M059J (cell line): Measurements from ENCODE around the gene FCER1A. TPM values are rescaled to one million over a fixed set of nuclear protein-coding genes. Genes with fewer than 3 reads are reported as not detected.
A peak's percentile ranks its signal among the peaks of the same experiment; 100 is the strongest.
"Not testable (repeated sequence)": the region's sequence is repeated elsewhere in the genome, so short reads cannot be mapped to it uniquely, and the experiment has no call there.

Source experiments
- DNase-seq: peaks from one replicate; pipeline ENCODE4 v3.0.0-alpha.2; 2012; ENCODE audit warnings: low read depth
- total RNA-seq: library from RNA; depleted of rRNA; stranded (reverse); fragments of >200 nt; shearing (Covaris generic); gene quantifications from 2 replicates; pipeline ENCODE4 v1.2.3, GENCODE V29; 2014; rRNA removed

Gene FCER1A
- total RNA-seq: not detected in 2 replicates

DNA sequence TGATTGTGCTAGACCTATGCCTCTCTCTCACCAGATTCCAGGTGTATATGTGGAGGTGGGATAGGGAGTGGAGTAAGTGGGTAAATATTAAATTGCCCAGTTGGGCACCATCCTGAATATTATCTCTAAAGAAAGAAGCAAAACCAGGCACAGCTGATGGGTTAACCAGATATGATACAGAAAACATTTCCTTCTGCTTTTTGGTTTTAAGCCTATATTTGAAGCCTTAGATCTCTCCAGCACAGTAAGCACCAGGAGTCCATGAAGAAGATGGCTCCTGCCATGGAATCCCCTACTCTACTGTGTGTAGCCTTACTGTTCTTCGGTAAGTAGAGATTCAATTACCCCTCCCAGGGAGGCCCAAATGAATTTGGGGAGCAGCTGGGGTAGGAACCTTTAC, at the start of gene FCER1A:
TSS of gene FCER1A (plus strand) at position 242 of the 400 bp plus-strand sequence. CDS start at position 271, 29 bp downstream.
- no peak for DNase-seq

DNA sequence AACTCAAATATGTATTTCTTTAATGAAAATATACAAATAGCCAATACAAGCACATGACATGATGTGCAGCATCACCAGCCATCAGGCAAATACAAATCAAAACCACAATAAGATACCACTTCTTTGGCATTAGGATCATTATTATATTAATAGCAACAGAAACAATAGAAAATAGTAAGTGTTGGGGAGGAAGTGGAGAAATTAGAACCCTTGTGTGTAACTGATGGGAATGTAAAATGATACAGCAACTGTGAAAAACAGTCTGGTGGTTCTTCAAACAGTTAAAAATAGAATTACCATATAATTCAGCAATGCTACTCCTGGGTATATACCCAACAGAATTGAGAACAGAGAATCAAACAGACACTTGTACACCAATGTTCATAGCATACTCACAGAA, 40.8 kb upstream of the FCER1A start:
- DNase-seq: no peak

DNA sequence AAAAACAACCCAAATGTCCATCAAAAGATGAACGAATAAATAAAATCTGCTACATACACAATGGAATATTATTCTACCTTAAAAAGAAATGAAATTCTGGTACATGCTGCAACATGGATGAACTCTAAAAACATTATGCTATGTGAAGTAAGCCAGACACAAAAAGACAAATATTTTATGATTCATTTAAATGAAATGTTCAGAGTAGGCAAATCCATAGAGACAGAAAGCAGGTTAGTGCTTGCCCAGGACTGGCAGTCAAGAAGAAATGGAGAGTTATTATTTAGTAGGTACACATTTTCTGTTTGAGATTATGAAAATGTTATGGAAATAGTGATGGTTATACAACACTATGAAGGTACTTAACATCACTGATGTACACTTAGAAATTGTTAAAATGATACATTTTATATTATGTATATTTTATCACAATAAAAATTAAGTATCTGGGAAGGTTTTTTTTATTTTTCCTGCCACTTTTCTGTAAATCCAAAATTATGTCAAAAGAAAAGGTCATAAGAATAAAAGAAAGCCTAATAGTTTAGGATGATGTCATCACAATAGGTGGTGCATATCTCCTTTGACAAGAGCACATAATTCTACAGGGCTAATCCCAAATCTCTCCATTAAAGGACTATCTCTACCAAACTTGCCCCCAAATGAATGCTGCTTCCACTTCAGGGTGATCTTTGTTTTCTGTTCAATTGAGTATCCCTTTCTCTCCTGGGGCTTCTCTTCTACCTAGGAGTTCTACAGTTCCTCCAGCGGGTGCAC, 40.2 kb upstream of the FCER1A start:
- DNase-seq: no peak

DNA sequence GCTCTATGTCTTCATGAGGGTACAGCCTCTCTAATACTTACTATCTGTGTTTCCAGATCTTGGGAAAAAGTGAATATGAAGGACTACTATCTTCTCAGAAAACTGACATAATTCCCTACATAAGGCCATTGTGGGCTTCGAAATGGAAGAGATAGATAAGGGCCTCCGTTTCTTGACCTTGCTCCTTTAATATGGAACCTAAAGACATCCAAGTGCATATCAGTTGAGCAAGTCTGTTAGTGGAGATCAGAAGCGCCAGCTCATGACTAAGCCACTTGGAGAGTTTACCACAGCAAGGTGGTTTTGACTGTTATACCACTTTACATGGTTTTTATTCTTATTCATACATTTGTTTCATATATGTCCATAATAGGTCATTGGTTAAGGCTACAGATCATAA, 35.3 kb upstream of the FCER1A start:
- no peak for DNase-seq

DNA sequence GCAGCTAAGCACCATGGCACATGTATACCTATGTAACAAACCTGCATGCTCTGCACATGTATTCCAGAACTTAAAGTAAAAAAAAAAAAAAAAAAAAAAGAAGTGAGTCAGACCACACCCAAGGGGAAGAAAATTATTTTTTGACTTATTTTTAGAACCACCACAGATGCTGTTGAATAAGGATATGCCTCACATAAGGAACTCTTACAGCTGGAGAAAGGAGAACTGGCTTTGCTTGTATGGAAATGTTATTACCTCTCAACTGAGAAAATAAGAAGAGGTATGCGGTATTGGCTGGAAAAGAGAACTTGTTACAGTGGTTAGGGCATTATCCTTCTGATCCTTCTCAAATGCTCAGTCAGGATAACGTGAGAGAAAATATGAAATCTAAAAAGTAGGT, 27.5 kb upstream of the FCER1A start:
- DNase-seq: no peak

DNA sequence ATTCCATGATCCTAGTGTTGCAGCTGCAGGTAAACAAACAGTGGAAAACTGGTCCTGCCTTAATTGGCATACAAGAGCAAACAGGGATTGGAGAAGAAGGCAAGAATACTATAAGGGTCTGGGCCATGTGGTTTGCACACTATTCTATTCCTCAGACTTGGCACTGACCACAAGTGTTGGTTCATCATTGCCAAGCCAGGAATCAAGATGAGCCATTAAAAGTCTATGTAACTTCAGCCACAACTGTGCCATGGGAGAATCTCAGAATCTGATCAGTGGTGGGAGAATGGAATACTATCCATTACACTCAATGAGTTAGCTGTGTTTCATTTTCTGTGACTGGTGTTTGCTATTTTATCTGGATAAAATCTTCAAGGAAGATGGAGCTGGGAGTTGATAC, 26.2 kb upstream of the FCER1A start:
- no peak for DNase-seq

DNA sequence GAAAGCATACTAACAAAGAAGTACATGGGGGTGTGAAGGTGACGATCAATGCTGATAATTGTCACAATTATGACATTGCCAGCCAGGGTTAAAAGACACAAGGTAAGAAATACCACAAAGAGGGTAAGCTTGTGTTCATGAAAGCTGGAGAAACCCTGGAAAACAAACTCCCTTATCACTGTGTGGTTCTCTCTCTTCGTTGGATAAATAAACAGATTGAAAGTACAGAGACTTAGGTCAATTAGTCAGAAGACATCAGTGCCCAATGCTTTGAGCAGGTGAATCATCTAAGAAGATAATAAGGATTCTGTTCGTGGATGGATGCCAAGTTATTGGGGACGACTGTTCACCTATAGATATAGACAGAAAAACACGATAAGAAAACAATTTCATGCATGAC, 22.4 kb upstream of the FCER1A start:
- DNase-seq: peak; percentile 17

DNA sequence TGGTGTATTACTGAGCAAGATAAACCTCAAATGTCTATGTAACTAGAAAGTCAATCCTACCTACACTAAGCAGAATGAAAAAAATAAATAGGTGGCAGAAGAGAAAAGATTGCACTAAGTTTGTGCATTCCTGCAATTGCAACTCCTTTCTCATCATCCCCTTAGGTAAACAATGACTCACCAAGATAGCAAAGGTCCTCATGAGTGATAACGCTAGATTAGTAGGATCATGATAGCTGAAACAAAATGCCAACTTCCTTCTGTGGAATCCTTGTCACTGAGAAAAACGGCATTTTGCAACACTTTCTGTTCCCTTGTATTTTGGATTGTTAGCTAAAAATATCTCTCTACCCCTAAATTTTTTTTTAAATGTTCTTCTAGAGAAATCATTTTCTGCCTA, 20.0 kb upstream of the FCER1A start:
- peak; percentile 43 for DNase-seq

DNA sequence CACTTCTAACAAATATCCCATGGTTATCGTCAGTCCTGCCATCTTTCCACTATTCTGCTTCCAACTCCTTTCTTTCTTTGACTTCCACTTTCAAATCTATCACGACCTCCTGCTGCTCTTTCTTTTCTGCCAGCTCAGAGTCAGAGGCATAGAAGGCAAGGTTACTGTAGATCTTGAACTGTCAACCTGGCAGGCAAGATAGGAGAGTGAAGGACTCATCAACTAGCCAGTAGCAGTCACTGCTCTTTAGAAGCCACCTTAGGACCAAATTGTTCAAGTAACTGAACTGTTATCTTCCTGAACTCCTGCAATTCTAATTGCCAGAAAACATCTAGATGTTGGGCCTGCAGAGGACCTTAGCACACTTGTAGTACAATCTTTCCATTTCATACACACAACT, 13.1 kb upstream of the FCER1A start:
- no peak for DNase-seq

DNA sequence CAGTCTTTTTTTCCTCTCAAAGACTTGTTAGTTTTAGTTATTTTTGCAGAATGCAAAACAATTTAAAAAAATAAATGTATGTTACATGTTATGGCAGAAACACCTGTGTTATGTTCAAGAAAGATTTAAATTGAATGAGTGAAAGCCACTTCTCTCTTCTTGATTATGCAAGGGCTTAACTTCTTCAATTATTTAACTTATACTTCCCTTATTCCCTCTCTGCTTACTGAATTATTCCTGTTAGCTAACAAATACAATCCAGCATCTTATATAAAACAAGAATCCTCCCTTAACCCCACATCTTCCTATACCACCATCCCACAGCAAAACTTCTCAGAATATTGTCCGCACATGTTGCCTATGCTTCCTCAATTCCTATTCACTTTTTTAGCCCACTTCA, 10.7 kb upstream of the FCER1A start:
- no peak for DNase-seq

DNA sequence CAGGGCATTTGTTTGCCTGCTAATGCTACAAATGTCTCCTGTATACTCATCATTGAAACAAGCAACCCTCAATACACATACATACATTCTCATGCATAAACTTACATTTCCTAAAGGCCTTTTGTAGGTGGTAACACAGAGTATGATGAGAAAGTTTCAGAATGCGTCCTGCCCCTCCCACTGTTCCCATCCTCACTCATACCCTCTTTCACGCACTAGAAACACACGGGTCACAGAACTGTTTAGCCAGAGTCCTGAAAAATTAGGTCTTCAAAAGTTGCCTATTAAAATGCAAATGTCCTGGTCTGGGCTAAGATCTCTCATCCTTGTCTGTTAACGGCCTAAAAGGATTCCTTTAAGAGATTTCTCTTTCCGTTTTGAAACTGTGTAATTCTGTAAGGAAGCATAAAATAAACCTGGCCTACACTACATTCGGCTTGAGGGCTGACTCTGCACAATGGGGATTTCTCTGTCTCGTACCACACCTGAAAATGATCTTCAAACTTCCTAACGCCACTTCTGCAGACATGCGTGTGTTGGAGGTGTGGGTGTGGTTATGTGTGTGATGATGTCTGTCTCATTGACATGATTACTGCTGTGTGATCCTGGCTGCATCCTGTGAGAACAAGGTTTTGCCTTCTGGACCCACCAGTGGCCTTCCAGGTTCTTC, 5.3 kb upstream of the FCER1A start:
- no peak for DNase-seq

DNA sequence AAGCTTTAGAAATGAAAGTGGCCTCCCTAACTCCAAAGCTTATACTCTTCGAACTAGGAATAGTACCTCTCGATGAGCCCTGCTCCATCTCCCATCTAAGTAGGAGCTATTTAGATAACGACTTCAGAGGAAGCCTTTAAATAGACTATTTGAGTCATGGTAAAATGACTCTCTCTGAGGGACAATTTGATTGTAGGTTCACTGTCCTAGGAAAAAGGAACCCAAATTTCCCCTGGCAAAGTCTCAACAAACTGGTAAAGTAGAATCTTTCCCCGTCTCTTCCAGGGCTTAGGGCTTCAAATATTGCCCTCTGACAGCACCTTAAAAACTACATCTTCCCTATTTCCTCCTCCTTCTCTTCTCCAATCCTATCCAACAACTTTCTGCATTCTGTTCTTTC, 2.0 kb upstream of the FCER1A start:
- no peak for DNase-seq

DNA sequence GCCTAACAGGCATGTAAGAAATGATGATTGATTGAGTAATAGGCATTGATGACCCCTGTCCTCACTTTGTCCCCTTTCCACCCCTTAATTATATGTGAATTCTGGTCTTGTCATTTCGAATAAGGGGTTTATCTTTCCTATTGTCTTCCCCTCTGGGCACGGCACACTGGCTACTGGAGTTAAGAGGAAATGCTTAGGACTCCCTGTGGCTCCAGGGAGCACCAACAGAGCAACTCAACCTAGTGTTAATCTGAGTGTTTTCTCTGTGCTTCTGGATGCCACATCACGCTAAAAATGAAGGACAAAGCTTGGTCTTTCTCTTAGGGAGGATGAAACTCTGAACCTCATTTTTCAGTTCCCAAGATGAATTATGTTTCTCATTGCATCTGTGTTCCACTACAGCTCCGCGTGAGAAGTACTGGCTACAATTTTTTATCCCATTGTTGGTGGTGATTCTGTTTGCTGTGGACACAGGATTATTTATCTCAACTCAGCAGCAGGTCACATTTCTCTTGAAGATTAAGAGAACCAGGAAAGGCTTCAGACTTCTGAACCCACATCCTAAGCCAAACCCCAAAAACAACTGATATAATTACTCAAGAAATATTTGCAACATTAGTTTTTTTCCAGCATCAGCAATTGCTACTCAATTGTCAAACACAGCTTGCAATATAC, 5.3 kb downstream of the FCER1A start:
- DNase-seq: no peak

DNA sequence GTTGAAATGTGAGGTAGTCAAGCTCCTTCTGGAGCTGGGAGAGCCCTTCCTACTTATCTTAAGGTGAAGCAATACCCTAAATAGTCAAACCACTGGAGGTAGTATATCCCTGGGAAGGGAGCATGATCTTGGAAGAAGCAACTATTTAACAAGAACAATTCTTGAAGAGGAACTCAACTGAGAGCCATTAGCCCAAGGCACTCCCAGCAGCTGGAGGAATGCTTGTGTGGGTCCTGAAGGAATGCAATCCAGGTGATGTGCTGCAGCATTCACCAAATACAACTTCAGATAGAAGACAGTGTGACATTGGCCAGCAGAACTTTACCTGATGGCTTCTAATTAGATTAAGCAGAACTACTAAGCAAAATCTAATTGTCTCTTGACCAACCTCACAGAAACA, 9.5 kb downstream of the FCER1A start:
- DNase-seq: no peak

DNA sequence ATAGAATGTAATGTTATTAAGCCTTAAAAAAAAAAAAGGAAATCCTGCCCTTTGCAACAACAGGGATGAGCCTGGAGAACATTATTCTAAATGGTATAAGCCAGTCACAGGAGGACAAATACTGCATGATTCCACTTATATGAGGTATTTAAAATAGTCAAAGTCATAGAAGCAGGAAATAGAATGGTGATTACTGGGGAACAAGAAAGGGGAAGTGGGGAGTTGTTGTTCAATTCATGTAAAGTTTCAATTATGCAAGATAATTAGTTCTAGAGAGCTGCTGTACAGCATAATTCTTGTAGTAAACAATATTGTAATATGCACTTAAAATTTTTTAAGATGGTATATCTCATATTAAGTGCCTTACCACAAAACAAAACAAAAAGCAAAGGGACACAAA, 13.2 kb downstream of the FCER1A start:
- DNase-seq: no peak

DNA sequence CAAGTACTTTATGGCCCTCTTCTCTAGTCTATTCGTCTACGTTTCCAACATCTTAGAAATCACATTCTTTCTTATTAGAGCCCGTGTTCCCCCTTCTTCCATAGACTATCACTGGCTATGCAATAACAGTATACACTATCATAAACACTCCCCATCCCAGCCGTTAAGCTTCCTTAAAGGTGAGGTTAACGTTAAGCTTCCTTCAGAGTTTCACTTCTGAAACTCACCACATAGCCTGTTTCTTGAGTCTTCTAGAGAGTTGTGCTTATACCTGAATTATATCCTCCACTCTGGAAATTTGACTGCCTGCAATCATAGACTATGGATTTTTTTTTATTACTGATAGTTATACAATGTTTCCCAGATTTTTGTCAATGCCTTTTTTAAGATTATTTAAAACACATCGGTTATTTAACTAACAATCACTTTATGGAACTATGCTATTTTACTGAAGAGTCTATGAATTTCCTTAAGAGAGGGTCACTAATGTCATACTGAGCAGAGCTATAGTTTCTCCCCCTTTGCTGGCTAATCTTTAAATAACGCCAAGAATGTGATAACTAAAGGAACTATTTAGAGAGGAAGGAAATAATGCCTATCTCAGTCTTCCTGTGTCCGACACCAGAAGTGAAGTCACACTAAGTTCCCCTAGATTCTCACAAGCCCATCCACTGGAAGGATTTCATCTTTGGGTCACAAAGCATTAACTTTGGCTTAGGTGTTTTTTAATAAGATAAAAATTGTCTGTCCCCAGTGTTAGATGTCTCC, 16.8 kb downstream of the FCER1A start:
- no peak for DNase-seq

DNA sequence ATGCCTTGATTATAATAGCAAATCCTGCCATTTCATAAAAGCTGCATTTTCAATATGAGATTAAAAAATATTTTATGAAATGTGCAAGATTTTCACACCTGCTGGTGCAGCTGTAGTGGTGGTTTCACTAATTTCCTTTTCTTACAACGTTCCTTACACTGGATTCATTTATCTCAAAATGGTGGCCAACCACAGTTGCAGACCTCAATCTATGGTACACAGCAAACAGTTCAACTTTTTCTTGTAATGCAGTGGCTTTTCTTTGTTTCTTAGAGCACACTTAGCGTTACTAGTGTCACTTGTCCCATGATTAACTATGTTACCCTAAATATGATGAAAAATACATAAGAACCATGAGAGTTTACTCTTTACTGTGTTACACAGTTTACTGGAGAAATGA, 32.7 kb downstream of the FCER1A start:
- no peak for DNase-seq

DNA sequence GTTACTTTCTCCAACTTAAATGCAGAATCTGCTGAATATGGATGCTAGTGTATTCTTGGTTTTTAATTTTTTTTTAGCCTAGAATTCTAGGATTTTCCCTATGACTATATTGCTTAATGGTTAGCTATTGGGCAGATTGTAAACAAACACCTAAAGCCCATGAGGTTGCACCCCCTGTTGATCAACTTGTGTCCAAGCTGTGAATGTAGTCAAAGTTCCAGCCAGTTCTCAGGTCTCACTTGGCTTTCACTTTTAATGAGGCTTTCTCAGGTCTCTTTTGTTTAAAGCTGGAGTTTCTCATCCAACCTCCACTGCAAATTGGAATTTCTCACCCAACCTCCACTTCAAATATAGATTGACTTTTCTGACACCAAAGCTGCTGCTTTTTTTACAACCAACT, 35.9 kb downstream of the FCER1A start:
- DNase-seq: no peak

DNA sequence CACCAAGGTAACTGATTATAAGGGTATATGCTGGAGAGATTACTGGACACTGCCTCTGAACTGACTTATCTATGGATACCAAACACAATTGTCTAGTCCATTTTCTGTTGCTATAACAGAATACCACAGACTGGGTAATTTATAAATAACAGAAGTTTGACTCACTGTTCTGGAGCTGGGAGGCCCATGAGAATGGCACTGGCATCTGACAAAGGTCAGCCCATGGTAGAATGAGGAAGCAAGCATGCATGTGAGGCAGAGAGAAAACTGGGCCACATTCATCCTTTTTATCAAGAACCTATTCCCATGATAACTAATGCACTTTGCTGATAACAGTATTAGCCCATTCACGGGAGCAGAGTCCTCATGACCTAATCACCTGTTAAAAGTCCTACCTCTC, 37.4 kb downstream of the FCER1A start:
- peak; percentile 64 for DNase-seq

DNA sequence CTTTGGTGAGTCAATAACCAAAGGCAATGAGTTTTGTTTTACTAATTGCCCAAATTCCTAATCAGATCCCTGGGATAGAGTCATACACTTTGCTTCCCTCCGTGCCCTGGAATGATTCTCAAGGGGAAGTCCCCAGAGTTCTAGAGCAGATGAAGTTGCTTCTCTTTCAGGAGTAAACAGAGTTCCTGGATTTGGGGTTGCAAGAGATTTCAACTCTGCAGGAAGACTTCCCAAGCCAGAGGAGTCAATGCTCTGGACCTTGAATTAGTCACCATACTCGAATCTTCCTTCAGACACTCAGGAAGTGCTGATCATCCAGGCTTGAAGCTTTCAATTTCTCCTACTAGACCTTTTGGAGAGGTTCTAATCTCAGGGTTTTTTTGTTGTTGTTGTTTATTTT, 39.6 kb downstream of the FCER1A start:
- DNase-seq: peak; percentile 23

DNA sequence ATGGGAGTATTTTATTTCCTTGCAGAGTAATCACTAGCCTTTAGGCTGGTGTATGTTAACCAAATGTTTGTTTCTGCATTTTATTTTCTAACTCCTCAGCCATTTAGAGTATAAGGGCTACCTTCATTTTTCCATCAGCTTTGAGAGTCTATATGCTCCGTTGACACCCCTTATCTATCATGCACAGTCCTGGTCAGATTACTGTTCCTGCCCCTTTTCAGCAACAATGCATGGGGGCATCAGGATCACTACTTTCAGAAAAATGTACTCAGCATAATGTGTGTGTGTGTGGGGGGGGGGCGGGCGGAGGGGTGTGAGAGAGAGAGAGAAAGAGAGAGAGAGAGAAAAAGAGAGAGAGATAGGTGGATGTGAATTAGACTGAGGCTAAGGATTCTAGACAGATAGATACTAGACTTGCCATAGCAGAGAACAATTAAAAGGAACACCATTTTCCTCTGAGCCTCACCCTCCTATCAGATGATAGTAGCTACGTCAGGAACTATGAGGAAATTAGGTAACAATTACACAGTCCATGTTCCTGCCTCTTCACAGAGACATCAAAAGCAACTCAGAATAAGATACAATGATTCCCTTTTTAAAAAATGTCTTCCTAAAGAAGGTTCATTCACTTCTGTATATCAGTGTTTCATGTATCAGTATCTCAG, 40.8 kb downstream of the FCER1A start:
- no peak for DNase-seq

DNA sequence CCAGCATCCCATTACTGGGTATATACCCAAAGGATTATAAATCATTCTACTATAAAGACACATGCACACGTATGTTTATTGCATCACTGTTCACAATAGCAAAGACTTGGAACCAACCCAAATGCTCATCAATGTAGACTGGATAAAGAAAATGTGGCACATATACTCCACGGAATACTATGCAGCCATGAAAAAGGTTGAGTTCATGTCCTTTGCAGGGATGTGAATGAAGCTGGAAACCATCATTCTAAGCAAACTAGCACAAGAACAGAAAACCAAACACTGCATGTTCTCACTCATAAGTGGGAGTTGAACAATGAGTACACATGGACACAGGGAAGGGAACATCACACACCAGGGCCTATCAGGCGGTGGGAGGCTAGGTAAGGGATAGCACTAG, 47.2 kb downstream of the FCER1A start:
- DNase-seq: not testable (repeated sequence)
